Measurements from ENCODE around the gene SYT14.

The SYT14 gene

DNA sequence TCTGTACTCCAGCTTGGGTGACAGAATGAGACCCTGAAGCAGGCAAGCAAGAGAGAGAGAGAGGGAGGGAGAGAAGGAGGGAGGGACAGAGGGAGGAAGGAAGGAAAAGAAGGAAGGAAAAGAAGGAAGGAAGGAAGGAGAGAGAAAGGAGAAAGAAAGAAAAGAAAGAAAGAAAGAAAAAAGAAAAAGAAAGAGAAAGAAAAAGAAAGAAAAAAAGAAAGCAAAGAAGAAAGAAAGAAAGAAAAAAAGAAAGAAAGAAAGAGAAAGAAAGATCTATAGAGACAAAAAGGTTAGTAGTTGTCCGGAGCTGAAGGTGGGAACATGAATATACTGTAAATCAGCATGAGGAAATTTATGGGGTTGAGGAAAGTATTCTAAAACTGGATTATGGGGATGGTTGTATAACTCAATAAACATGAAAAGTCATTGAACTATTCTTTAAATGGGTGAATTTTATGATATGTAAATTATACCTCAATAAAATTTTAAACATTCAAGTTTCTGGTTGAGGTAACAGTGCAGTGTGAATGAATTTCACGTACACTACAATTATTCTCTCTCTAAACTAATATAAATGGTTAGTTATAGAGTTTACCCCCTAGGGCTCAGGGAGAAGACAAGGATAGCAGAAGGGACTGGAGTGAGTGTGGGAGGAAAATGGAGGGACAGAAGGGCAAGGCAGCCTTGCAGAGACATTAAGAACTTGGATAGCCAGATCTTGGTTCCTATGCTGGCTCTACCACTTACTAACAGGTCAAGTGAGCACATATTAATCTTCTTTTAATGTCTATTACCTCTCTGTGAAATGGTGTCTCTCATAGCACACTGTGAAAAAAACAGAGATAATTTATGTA lies 269.8 kb downstream of the SYT14 start:
- no peak for DNase-seq (ENCODE audit: low read depth)

DNA sequence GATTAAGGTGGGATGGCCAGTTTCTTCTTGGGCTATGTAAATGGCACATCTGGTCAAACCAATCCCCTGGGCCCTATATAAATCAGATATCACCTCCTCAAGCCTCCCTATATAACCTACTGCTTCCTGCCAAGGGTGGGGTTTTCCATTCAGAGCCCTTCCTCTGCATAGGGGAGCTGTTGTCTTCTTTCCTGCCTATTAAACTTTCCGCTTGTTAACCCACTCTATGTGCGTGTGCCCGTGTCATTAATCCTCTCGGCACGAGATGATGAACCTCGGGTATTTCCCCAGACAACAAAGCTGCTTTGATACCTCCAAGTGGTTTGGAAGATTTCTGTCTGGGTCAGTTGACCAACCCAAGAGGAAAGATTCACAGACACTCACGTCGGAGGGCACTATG lies 275.3 kb downstream of the SYT14 start:
- DNase-seq (ENCODE audit: low read depth): no peak

DNA sequence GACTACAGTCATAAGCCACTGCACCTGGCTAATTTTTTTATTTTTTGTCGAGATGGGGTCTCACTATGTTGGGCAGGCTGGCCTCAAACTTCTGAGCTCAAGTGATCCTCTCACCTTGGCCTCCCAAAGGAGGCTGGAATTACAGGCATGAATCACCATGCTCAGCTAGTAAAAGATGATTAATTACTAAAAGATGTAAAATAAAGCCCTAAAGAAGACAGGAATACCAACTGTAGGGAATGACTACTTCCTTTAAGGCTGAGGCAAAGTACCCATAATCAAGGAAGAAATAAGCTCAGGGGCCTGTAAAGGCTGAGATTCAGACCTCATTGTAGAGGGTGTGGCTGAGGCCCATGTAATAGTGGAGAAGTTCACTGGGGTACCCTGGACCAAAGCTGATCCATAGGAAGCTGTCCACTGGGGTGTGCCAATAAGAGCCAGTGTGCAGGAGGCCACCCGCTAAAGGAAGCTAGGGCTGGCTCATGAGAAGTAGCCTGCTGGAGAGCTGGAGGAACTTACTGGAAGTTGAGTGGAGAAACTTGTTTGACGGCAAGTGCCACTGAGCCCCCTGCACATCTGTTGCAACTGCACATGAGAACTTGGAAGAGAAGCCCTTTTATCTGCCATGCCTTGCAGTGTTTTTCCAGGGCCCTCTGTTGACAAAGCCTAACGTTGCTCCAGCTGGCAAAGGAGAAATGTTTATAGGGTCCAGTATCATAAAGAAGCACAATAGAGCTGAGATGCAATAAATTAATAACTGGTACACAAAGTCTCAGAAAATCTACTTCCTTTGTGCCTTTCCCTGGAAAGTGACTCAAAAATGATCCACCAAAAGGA lies 276.8 kb downstream of the SYT14 start:
- DNase-seq (ENCODE audit: low read depth): peak; percentile 52

DNA sequence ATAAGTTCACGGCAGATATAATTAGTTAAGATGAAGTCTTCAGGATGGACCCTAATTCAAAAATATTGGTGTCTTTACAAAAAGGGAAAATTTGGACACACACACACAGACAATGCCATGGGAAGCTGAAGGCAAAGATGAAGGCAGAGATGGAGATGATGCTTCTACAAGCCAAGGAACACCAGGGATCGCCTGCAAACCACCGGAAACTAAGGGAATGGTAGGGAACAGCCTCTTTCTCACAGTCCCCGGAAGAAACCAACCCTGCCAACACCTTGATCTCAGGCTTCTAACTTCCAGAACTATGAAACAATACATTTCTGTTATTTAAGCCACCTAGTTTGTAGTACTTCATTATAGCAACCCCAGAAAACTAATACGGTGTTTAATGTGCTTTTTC lies 279.5 kb downstream of the SYT14 start:
- no peak for DNase-seq (ENCODE audit: low read depth)

DNA sequence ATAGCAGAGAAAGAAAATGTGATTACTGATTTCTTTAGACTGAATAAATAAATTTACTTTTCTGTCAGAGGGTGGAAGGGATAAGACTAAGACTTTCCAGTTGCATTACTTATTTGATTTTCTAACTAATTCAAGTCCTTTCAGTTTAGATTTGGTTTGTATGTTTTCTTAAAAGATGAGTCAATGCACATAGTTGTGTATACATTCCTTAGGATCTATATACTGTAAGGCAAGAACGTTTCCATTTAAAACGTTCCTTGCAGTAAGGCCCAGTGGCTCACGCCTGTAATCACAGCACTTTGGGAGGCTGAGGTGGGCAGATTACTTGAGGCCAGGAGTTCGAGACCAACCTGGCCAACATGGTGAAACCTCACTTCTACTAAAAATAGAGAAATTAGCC lies 280.0 kb downstream of the SYT14 start:
- DNase-seq (ENCODE audit: low read depth): peak; percentile 56
